ENCODE results near the gene GRID2. TPM values are rescaled to one million over a fixed set of nuclear protein-coding genes. Genes with fewer than 3 reads are reported as not detected.

Gene GRID2
- polyA plus RNA-seq, 1 of the 3 experiments (the other 2 are of a cell fraction) = not detected

GRCh38 chr4:92521941-92522340, 218.2 kb downstream of the GRID2 start:
- Histone ChIP-seq H3K9me2 (no peaks in the 10 kb centered on the region), H3F3A (replicated peaks; ENCODE audit: insufficient read depth) (no peaks in the 10 kb centered on the region), H3K4me1 (ENCODE audit: control insufficient read depth in 1 of 2, insufficient read depth in 2 of 2, low read depth in 1 of 2, low read length in 1 of 2) (no peaks in the 10 kb centered on the region), H4K20me1 (ENCODE audit: insufficient read depth) (no peaks in the 10 kb centered on the region), H3K4me3 (ENCODE audit: low read depth in 2 of 2, low read length in 1 of 2) (no peak overlapping the region), H3K27me3 (ENCODE audit: insufficient read depth) (no peaks in the 10 kb centered on the region), H2AFZ (ENCODE audit: low read depth) (no peak overlapping the region), H3K27ac (ENCODE audit: low read depth in 2 of 2, low read length in 1 of 2) (no peak overlapping the region), H3K79me2 (ENCODE audit: insufficient read depth) (no peaks in the 10 kb centered on the region), H3K9ac (no peak overlapping the region), H3K9me3 (no peaks in the 10 kb centered on the region), H3K36me3 (replicated peaks in 1 of 2; ENCODE audit: control insufficient read depth in 1 of 2, insufficient read depth in 2 of 2, low read length in 1 of 2) (no peaks in the 10 kb centered on the region), H3K4me2 (no peak overlapping the region)
- no peak for TF ChIP-seq EZH2phosphoT487 (IDR thresholded peaks at IDR 0.05; ENCODE audit: borderline replicate concordance, low read depth)
- TF ChIP-seq MXI1 (IDR thresholded peaks at IDR 0.05; ENCODE audit: low read depth, low read length) = no peak
- TF ChIP-seq TEAD4 (IDR thresholded peaks at IDR 0.05; ENCODE audit: borderline replicate concordance, insufficient read depth) = no peak
- TF ChIP-seq, protein P1, sequence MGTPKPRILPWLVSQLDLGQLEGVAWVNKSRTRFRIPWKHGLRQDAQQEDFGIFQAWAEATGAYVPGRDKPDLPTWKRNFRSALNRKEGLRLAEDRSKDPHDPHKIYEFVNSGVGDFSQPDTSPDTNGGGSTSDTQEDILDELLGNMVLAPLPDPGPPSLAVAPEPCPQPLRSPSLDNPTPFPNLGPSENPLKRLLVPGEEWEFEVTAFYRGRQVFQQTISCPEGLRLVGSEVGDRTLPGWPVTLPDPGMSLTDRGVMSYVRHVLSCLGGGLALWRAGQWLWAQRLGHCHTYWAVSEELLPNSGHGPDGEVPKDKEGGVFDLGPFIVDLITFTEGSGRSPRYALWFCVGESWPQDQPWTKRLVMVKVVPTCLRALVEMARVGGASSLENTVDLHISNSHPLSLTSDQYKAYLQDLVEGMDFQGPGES (IDR thresholded peaks at IDR 0.05; ENCODE audit: low read depth, low read length) = no peak
- TF ChIP-seq TAF1 (IDR thresholded peaks at IDR 0.05; ENCODE audit: borderline replicate concordance, low read depth, low read length) = no peak
- no peak for TF ChIP-seq RFX5 (IDR thresholded peaks at IDR 0.05; ENCODE audit: low read length)
- no peak for TF ChIP-seq NFIC (IDR thresholded peaks at IDR 0.05; ENCODE audit: borderline replicate concordance)
- TF ChIP-seq NRF1 (IDR thresholded peaks at IDR 0.05; ENCODE audit: low read depth, low read length) = no peak
- TF ChIP-seq RXRA (IDR thresholded peaks at IDR 0.05; ENCODE audit: borderline replicate concordance, low read depth) = no peak
- TF ChIP-seq, protein P2, sequence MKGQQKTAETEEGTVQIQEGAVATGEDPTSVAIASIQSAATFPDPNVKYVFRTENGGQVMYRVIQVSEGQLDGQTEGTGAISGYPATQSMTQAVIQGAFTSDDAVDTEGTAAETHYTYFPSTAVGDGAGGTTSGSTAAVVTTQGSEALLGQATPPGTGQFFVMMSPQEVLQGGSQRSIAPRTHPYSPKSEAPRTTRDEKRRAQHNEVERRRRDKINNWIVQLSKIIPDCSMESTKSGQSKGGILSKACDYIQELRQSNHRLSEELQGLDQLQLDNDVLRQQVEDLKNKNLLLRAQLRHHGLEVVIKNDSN (IDR thresholded peaks at IDR 0.05; ENCODE audit: borderline replicate concordance, low read depth) = no peak
- ChIA-PET CTCF (no interaction called here), POLR2A (no interaction called here)
- no peak for DNase-seq
- WGBS (ENCODE audit: low lambda C conversion rate) = 31% methylated on average over 2 of the region's 2 CpGs

- H2AFZ ChIP-seq (ENCODE audit: low read depth) = no peak overlapping the region
- H3K27me3 ChIP-seq (ENCODE audit: insufficient read depth) = no peaks in the 10 kb centered on the region
- no peak overlapping the region for H3K4me2 ChIP-seq
- no peaks in the 10 kb centered on the region for H3K9me2 ChIP-seq
- H3K4me1 ChIP-seq (ENCODE audit: control insufficient read depth in 1 of 2, insufficient read depth in 2 of 2, low read depth in 1 of 2, low read length in 1 of 2) = no peaks in the 10 kb centered on the region
- no peaks in the 10 kb centered on the region for H3F3A ChIP-seq (replicated peaks; ENCODE audit: insufficient read depth)
- H4K20me1 ChIP-seq (ENCODE audit: insufficient read depth) = no peaks in the 10 kb centered on the region
- H3K4me3 ChIP-seq (ENCODE audit: low read depth in 2 of 2, low read length in 1 of 2) = no peak overlapping the region
- H3K9ac ChIP-seq = no peak overlapping the region
- H3K36me3 ChIP-seq (replicated peaks in 1 of 2; ENCODE audit: control insufficient read depth in 1 of 2, insufficient read depth in 2 of 2, low read length in 1 of 2) = no peaks in the 10 kb centered on the region
- H3K27ac ChIP-seq (ENCODE audit: low read depth in 2 of 2, low read length in 1 of 2) = no peak overlapping the region
- ChIA-PET CTCF (no interaction called here), POLR2A (no interaction called here)
- no peak for DNase-seq
- WGBS (ENCODE audit: low lambda C conversion rate) = 46% methylated on average over 3 of the region's 3 CpGs
- H3K9me3 ChIP-seq = no peaks in the 10 kb centered on the region
- H3K79me2 ChIP-seq (ENCODE audit: insufficient read depth) = no peaks in the 10 kb centered on the region
- TF ChIP-seq EP300 (IDR thresholded peaks at IDR 0.05; ENCODE audit: borderline replicate concordance in 1 of 2, low read depth in 1 of 2, low read length in 1 of 2) = no peak
- no peak for TF ChIP-seq CHD2 (IDR thresholded peaks at IDR 0.05; ENCODE audit: low read length, partially characterized antibody)
- TF ChIP-seq, protein P1 (IDR thresholded peaks at IDR 0.05; ENCODE audit: low read depth, low read length) = no peak
- no peak for TF ChIP-seq NFIC (IDR thresholded peaks at IDR 0.05; ENCODE audit: borderline replicate concordance)
- TF ChIP-seq POLR2AphosphoS5 (IDR thresholded peaks at IDR 0.05; ENCODE audit: low read depth, low read length) = no peak
- TF ChIP-seq, protein P3, sequence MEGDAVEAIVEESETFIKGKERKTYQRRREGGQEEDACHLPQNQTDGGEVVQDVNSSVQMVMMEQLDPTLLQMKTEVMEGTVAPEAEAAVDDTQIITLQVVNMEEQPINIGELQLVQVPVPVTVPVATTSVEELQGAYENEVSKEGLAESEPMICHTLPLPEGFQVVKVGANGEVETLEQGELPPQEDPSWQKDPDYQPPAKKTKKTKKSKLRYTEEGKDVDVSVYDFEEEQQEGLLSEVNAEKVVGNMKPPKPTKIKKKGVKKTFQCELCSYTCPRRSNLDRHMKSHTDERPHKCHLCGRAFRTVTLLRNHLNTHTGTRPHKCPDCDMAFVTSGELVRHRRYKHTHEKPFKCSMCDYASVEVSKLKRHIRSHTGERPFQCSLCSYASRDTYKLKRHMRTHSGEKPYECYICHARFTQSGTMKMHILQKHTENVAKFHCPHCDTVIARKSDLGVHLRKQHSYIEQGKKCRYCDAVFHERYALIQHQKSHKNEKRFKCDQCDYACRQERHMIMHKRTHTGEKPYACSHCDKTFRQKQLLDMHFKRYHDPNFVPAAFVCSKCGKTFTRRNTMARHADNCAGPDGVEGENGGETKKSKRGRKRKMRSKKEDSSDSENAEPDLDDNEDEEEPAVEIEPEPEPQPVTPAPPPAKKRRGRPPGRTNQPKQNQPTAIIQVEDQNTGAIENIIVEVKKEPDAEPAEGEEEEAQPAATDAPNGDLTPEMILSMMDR (IDR thresholded peaks at IDR 0.05) = no peak
- TF ChIP-seq REST (IDR thresholded peaks at IDR 0.05; ENCODE audit: low read depth, low read length) = no peak
- no peak for TF ChIP-seq FOSL2 (IDR thresholded peaks at IDR 0.05; ENCODE audit: borderline replicate concordance, low read depth)
- TF ChIP-seq SIN3A (IDR thresholded peaks at IDR 0.05; ENCODE audit: borderline replicate concordance, low read depth, low read length) = no peak
Observed at GRCh38 chr4:92522356-92522755, 218.6 kb downstream of the GRID2 start.

Measured in SK-N-SH (cell line).